NCI-H2029 treated with DMSO at 0.1 percent for 48 hours (cell line): Measurements from ENCODE around the gene AXIN1.
"Not testable (repeated sequence)": the region's sequence is repeated elsewhere in the genome, so short reads cannot be mapped to it uniquely, and the experiment has no call there.

Experiments
- DNase-seq: peaks from one replicate; lab custom pipeline; 2025; lab: John Stamatoyannopoulos, UW

The AXIN1 gene

GRCh38 chr16:333406-334094 lies 19.0 kb downstream of the AXIN1 start:
- DNase-seq, result no peak

- DNase-seq, result not testable (repeated sequence)
Measured at GRCh38 chr16:331181-331814, 21.2 kb downstream of the AXIN1 start.

GRCh38 chr16:330741-331140 lies 21.8 kb downstream of the AXIN1 start:
- no peak for DNase-seq

GRCh38 chr16:325375-326145 lies 27.0 kb downstream of the AXIN1 start:
- DNase-seq, result no peak

GRCh38 chr16:324451-325334 lies 27.8 kb downstream of the AXIN1 start:
- DNase-seq, result no peak

GRCh38 chr16:324201-324450 lies 28.4 kb downstream of the AXIN1 start:
- no peak for DNase-seq

- no peak for DNase-seq
Measured at GRCh38 chr16:322476-323143, 29.9 kb downstream of the AXIN1 start.

GRCh38 chr16:321532-321931 lies 31.0 kb downstream of the AXIN1 start:
- DNase-seq, result no peak

- DNase-seq, result no peak
Measured at GRCh38 chr16:320206-320605, 32.3 kb downstream of the AXIN1 start.

GRCh38 chr16:318628-319027 lies 33.9 kb downstream of the AXIN1 start:
- DNase-seq, result no peak

- DNase-seq, result no peak
Measured at GRCh38 chr16:317583-317982, 34.9 kb downstream of the AXIN1 start.

- DNase-seq, result no peak
Measured at GRCh38 chr16:316741-317464, 35.6 kb downstream of the AXIN1 start.

- DNase-seq, result no peak
Measured at GRCh38 chr16:314795-315299, 37.7 kb downstream of the AXIN1 start.

- no peak for DNase-seq
Measured at GRCh38 chr16:314351-314750, 38.2 kb downstream of the AXIN1 start.

- DNase-seq, result no peak
Measured at GRCh38 chr16:311725-312124, 40.8 kb downstream of the AXIN1 start.

GRCh38 chr16:309476-309875 lies 43.0 kb downstream of the AXIN1 start:
- no peak for DNase-seq

GRCh38 chr16:307691-308312 lies 44.7 kb downstream of the AXIN1 start:
- no peak for DNase-seq

- no peak for DNase-seq
Measured at GRCh38 chr16:306911-307370, 45.6 kb downstream of the AXIN1 start.

GRCh38 chr16:305916-306626 lies 46.5 kb downstream of the AXIN1 start:
- no peak for DNase-seq
